Measurements from ENCODE around the gene CFC1B.
"Not testable (repeated sequence)": the region's sequence is repeated elsewhere in the genome, so short reads cannot be mapped to it uniquely, and the experiment has no call there.

Gene CFC1B

DNA sequence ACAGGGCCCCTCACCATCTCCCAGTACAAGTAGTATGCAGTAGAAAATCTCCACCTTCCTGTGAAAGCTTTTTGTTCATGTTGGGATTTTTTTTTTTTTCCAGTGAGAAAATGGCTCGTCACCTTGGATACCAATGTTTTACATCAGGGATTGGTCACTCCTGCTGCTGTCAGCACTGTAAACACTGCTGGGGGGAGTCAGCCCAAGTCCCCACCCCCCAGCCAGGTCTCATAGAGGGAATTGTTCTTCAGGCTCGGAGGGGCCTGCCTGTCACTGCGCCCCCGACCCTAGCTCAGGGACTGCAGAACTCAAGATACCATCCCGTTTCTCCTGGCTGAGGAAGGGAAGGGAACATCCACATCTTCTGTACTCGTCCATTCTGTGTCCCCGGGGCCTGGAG lies at the start of gene CFC1B:
TSS of gene CFC1B (plus strand) at position 231 of the 400 bp plus-strand sequence. CDS start 263 bp downstream, outside the sequence.
- not testable (repeated sequence) for DNase-seq (ENCODE audit: low read depth in 2 of 2)

GRCh38 chr2:130491073-130491472 lies 29.9 kb upstream of the CFC1B start:
- not testable (repeated sequence) for DNase-seq (ENCODE audit: low read depth in 2 of 2)

DNA sequence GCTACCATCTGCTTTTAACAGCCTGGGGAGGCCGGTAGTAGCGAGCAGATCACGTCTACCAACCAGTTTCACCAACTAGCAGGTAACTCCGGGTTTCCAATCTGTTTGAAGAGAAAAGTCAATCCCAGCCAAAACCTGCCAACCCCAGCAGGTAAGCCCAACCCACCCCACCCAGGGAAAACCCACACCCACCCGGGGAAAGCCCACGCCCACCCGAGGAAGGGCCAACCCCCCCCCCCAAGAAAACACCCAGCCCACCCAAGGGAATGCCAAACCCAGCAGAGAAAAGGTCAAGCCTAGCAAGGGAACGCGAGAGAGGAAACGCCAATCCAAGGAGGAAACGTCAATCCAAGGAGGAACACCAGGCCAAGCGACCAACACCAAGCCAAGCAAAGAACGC lies 11.8 kb upstream of the CFC1B start, which contains the start of gene POTEI:
TSS of gene POTEI (minus strand) at position 101 of the 400 bp plus-strand sequence. CDS start at position 8, 93 bp downstream.
- not testable (repeated sequence) for DNase-seq (ENCODE audit: low read depth in 2 of 2)

DNA sequence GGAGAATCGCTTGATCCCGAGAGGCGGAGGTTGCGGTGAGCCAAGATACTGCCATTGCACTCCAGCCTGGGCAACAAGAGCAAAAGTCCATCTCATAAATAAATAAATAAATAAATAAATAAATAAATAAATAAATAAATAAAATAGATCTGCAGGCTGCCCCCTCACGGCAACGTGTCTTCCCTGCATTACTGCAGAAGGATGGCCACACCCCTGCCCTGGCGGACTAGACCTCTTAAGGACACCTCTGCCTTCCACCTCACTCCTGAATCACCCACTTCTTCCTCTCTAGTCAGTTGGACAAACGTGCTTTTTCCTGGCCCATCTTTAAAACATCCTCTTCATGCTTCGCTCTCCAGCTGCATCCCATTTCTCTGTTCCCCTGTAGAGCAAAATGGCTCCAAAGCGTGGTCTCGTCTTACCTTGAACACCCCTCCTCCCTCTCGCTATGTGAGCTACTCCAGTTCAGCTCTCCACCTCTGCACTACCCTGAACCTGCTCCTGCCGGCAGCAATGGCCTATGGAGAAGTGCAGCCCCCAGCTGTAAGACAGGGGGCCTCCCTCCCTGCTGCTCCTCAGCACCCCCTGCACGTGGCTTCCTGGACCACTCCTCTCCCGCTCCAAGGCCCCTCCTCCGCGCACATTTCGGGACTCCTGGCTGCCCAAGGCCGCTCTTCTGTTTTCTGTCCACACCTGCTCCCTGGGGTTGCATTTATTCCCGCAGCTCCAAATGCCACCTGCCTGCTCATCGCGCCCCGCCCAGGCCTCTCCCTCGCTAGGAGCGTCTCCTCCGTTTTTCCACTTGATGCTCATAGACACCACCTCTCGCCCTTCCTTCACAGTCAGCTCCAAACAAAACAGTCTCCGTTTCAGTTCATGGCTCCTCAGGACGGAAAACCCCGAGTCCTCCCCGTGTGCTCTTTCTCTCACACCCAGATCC lies 9.9 kb upstream of the CFC1B start:
- DNase-seq (ENCODE audit: low read depth in 2 of 2) = not testable (repeated sequence)

DNA sequence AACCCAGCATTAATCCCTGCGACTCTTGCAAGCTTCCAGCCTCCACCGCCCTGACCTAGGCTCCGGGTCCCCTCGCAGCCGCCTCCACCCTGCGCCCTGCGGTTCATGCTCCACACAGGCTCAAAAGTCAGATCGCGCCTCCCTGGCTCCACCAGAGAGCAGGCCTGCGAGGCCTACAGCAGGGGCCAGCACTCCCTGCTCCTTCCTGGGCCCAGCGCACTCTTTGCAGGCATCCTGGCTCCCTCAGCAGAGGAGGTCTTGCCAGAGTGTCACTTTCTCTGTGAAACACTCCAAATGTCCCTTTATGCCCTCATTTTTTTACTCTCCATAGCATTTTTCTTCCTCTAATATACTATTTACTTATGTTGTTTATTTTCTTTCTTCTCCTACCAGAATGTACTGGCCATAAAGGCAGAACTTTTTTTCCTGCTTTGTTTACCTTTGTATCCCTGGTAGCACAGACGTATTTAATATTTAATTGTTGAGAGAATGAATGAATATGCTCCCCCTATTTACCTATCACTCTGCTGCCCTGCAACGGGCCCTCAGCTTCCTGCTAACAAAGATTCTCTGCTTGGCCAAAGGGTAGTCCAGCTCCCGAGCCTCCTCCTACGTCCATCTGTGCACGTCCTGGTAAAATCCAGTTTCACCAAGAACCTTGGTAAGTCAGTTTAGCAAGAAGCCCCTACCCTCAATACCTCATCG lies 9.1 kb upstream of the CFC1B start:
- DNase-seq (ENCODE audit: low read depth in 2 of 2) = not testable (repeated sequence)

GRCh38 chr2:130518516-130519106 lies 2.4 kb upstream of the CFC1B start:
- DNase-seq (ENCODE audit: low read depth in 2 of 2) = not testable (repeated sequence)

- not testable (repeated sequence) for DNase-seq (ENCODE audit: low read depth in 2 of 2)
Observed at GRCh38 chr2:130522390-130522789, 1.4 kb downstream of the CFC1B start.

GRCh38 chr2:130527365-130527967 lies 6.4 kb downstream of the CFC1B start:
- not testable (repeated sequence) for DNase-seq (ENCODE audit: low read depth in 2 of 2)

GRCh38 chr2:130529545-130529944 lies 8.5 kb downstream of the CFC1B start:
- not testable (repeated sequence) for DNase-seq (ENCODE audit: low read depth in 2 of 2)

DNA sequence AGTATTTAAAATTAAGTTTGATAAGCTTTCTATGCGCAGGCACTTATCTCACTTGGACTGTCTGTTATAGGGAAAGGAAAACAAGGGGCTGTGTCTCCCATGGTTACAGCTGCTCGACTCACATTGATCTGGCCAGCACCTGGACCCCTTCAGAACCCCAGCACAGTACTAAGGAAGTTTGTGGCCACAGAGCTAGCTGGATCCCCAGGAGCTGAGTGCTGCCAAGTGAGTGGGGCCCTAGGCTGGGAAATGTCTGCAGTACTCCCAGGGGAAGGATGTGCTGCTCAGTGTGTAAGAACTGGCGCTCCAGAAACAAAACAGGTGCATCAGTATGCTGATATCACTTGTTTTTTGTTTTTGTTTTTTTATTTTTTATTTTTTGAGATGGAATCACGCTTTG lies 9.2 kb downstream of the CFC1B start:
- not testable (repeated sequence) for DNase-seq (ENCODE audit: low read depth in 2 of 2)

GRCh38 chr2:130531225-130531624 lies 10.2 kb downstream of the CFC1B start:
- DNase-seq (ENCODE audit: low read depth in 2 of 2) = not testable (repeated sequence)

DNA sequence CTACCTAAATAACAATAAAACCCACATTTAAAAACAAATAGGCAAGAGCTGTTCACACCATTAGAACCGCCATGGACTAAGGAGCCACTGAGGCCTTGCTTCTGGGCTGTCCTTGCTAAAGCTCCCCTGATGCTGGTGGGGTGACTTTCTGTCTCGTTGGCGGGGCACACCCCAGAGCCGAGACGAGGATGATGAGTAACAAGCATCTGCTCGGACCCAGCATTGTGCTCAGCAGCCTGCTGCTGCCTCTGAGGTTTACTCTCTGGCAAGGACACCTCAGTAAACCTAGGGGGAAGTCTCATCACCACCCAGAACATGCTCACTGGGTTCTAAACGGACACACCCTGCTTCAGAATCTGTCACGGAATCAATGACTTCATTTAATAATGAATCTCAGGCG lies 10.7 kb downstream of the CFC1B start:
- not testable (repeated sequence) for DNase-seq (ENCODE audit: low read depth in 2 of 2)

GRCh38 chr2:130536654-130537053 lies 15.6 kb downstream of the CFC1B start:
- not testable (repeated sequence) for DNase-seq (ENCODE audit: low read depth in 2 of 2)

DNA sequence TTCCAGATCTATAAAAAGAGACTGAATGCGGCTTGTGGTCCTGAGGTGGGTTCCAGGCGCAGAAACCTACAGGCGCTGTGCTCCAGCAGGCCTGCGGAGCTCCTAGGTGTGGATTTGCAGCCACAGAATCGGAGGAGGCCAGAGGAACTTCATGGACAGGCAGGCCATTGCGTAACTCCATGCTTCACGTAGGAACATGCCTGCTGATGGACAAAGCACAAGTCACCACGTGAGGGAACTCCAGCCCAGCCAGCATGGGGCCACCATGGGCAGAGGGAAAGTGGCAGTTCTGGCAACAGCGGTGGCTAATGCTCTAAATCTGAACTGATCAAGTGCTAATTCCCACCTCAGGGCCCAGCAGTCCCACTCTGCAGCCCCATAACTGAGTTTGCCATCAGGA lies 17.2 kb downstream of the CFC1B start:
- DNase-seq (ENCODE audit: low read depth in 2 of 2) = not testable (repeated sequence)

DNA sequence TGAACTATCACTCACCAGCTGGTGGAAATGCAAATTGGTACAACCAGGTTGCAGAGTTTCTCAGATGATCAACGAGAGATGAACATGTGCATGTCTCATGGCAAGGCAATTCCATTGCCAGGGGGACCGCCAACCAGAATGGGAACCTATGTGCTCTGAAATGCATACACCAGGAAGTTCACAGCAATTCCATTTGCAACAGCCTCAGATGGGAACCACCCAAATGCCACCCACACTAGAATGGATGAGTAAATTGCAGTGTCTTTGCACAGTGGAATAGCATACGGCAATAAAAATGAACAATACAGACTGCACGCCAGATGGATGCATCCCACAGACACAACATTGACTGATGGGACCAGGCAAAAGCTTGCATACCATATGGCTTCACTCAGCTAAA lies 21.8 kb downstream of the CFC1B start:
- not testable (repeated sequence) for DNase-seq (ENCODE audit: low read depth in 2 of 2)

GRCh38 chr2:130543785-130544528 lies 22.9 kb downstream of the CFC1B start:
- not testable (repeated sequence) for DNase-seq (ENCODE audit: low read depth in 2 of 2)

- DNase-seq (ENCODE audit: low read depth in 2 of 2) = not testable (repeated sequence)
Observed at GRCh38 chr2:130544978-130545377, 24.0 kb downstream of the CFC1B start.

GRCh38 chr2:130548418-130548817 lies 27.4 kb downstream of the CFC1B start:
- not testable (repeated sequence) for DNase-seq (ENCODE audit: low read depth in 2 of 2)

GRCh38 chr2:130549475-130549874 lies 28.5 kb downstream of the CFC1B start:
- not testable (repeated sequence) for DNase-seq (ENCODE audit: low read depth in 2 of 2)

DNA sequence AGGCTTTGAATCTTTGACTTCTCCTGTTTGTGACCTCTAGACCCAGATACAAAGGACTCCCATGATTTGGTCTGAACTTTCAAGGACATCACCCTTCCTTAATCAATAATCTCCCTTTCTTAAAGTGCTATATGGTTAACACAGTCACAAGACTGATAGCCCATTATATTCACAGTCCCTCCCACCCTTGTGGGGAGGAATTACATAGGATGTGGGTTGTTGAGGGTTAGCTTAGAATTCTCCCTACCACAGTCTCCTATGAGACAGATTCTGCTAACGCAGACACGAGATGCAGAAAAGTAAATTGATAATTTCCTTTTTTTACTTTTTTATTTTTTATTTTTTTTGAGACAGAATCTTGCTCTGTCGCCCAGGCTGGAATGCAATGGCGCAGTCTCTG lies 33.2 kb downstream of the CFC1B start:
- DNase-seq (ENCODE audit: low read depth in 2 of 2) = not testable (repeated sequence)

DNA sequence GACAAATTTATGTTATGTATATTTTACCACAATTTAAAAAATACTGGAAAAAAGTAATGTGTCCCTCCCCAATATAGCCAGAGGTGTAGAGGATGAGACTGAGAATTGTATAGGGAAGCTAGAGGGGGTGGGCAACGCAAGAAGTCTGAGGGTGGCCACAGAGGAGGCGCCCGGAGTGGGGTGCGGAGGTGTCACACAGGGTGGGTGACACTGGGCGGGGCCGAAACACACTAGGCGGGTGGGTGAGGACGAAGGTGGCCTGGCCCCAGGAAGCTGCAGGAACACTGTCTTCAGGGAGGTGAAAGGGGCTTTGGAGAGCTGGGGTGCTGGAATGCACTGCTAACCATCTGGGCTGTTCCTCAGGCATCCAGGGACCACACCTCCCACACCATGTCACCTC lies 35.4 kb downstream of the CFC1B start:
- not testable (repeated sequence) for DNase-seq (ENCODE audit: low read depth in 2 of 2)

All from stimulated activated CD4-positive, alpha-beta T cell treated with anti-CD3 and anti-CD28 coated beads, Interleukin-1b, Interleukin-23, amount 100 ng/mL, for 4 hours (primary cell).